DND-41 (cell line): ENCODE measurements around the gene SLC24A3.
"Not testable (repeated sequence)": the region's sequence is repeated elsewhere in the genome, so short reads cannot be mapped to it uniquely, and the experiment has no call there.

Source experiments
- EZH2 ChIP-seq: IDR thresholded peaks from 3 replicates; pipeline ENCODE4 v1.6.1; 2012; ENCODE audit warnings: borderline replicate concordance, low read depth, mild to moderate bottlenecking, moderate library complexity, low read length, inconsistent platforms; ENCODE audit not compliant: severe bottlenecking
- TF ChIP-seq, protein P1 (sequence below): IDR thresholded peaks from 2 replicates; pipeline ENCODE4 v1.5.1; 2012; ENCODE audit warnings: borderline replicate concordance, low read length, moderate library complexity, mild to moderate bottlenecking; ENCODE audit not compliant: poor library complexity, severe bottlenecking; ENCODE audit errors: extremely low read depth

DNA sequence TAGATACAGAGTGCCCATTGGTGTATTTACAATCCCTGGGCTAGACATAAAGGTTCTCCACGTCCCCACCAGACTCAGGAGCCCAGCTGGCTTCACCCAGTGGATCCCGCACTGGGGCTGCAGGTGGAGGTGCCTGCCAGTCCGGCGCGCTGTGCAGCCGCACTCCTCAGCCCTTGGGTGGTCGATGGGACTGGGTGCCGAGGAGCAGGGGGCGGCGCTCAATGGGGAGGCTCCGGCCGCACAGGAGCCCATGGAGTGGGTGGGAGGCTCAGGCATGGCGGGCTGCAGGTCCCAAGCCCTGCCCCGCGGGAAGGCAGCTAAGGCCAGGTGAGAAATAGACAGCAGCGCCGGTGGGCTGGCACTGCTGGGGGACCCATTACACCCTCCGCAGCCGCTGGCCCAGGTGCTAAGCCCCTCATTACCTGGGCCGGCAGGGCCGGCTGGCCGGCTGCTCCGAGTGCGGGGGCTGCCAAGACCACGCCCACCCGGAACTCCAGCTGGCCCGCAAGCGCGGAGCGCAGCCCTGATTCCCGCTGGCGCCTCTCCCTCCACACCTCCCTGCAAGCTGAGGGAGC lies 427.1 kb downstream of the SLC24A3 start:
- TF ChIP-seq, protein P1, sequence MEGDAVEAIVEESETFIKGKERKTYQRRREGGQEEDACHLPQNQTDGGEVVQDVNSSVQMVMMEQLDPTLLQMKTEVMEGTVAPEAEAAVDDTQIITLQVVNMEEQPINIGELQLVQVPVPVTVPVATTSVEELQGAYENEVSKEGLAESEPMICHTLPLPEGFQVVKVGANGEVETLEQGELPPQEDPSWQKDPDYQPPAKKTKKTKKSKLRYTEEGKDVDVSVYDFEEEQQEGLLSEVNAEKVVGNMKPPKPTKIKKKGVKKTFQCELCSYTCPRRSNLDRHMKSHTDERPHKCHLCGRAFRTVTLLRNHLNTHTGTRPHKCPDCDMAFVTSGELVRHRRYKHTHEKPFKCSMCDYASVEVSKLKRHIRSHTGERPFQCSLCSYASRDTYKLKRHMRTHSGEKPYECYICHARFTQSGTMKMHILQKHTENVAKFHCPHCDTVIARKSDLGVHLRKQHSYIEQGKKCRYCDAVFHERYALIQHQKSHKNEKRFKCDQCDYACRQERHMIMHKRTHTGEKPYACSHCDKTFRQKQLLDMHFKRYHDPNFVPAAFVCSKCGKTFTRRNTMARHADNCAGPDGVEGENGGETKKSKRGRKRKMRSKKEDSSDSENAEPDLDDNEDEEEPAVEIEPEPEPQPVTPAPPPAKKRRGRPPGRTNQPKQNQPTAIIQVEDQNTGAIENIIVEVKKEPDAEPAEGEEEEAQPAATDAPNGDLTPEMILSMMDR = not testable (repeated sequence)
- TF ChIP-seq EZH2 = not testable (repeated sequence)
